ENCODE results near the gene SLC66A2. TPM values are rescaled to one million over a fixed set of nuclear protein-coding genes. Genes with fewer than 3 reads are reported as not detected.

Gene SLC66A2
- total and polyA plus RNA-seq, 10 of the 15 experiments (the other 5 are each of a cell fraction or from before 2014, with no cell fraction given), result 0.69 to 42.5 (median 14.8) TPM

DNA sequence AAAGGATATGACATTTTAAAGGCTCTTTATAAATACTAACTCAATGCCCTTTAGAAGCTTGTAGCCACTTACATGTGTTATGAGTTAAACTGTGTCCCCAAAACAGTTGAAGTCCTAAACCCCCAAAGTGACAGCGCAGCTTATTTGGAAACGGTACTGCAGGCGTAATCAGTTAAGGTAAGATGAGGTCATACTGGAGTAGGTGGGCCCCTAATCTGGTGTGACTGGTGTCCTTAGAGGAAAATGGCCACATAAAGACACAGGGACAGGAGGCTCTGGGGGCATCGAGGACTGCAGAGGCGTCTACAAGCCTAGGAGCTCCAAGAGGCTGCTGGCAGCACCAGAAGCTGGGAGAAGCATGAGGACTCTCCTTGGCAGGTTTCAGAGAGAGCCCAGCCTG lies 28.4 kb upstream of the SLC66A2 start:
- BruUV-seq (replicated peaks), result no TSS peak
- Histone ChIP-seq H3K79me2 (ENCODE audit: control insufficient read depth, insufficient read depth, low read length) (peaks cover 65% of the 10 kb centered on the region), H3K36me3 (ENCODE audit: control insufficient read depth in 2 of 2, insufficient read depth in 2 of 2, low read length in 1 of 2) (peaks cover 5 to 19% of the 10 kb centered on the region in 2 experiments), H3K27ac (ENCODE audit: control insufficient read depth, insufficient read depth) (no peak overlapping the region), H3K27me3 (replicated peaks in 1 of 2; ENCODE audit: control insufficient read depth in 2 of 2, insufficient read depth in 2 of 2, low read length in 1 of 2) (no peaks in the 10 kb centered on the region), H2AFZ (ENCODE audit: control insufficient read depth, low read depth, low read length) (no peak overlapping the region), H4K20me1 (ENCODE audit: control insufficient read depth, insufficient read depth) (peaks cover 9% of the 10 kb centered on the region; the same call in 1 of the 2 replicates), H3K4me2 (ENCODE audit: control insufficient read depth, insufficient read depth) (no peak overlapping the region), H3K9me3 (replicated peaks; ENCODE audit: control insufficient read depth, insufficient read depth, low read length) (no peaks in the 10 kb centered on the region), H3K9ac (ENCODE audit: control insufficient read depth, insufficient read depth, low read length) (no peak overlapping the region), H3K4me1 (ENCODE audit: control insufficient read depth, insufficient read depth, low read length) (no peaks in the 10 kb centered on the region; the same call in 1 of the 2 replicates), H3K4me3 (no peak overlapping the region)
- intact Hi-C loops (cut with micrococcal nuclease; ENCODE audit: unreplicated experiment), result loop anchor here (10.0 kb wide), 1 partner anchor 185 kb away; the partner anchor contains the start of gene KCNG2
- in situ Hi-C loops (cut with MboI), result no loop called here
- ChIA-PET RAD21 (ENCODE audit: unreplicated experiment) (no interaction called here), POLR2A (interaction anchor here (0.5 kb wide), 2 partner anchors 11 to 90 kb away, joined by 3 read pairs; no protein-coding TSS in a partner anchor), CTCF (interaction anchor here (0.9 kb wide), 1 partner anchor 8 kb away, joined by 3 read pairs; no protein-coding TSS in a partner anchor), SMC1A (ENCODE audit: uncharacterized antibody, unreplicated experiment) (no interaction called here)
- WGBS (ENCODE audit: insufficient coverage, insufficient replicate concordance, low lambda C conversion rate, missing lambda C conversion rate), result 97% methylated on average over 5 of the region's 5 CpGs
- no peak for ATAC-seq
- TF ChIP-seq PML (IDR thresholded peaks at IDR 0.05; ENCODE audit: low read length), result no peak
- TF ChIP-seq SPI1 (IDR thresholded peaks at IDR 0.05; ENCODE audit: borderline replicate concordance, insufficient read depth, low read depth, low read length), result no peak
- TF ChIP-seq ETV6 (conservative IDR thresholded peaks at IDR 0.05 in 1 of 2, IDR thresholded peaks at IDR 0.05 in 1 of 2; ENCODE audit: borderline replicate concordance in 1 of 2, low read depth in 1 of 2), result no peak
- no peak for TF ChIP-seq ZZZ3 (IDR thresholded peaks at IDR 0.05; ENCODE audit: control insufficient read depth, insufficient read length, low read depth)
- no peak for FAIRE-seq
- DNase-seq (ENCODE audit: low read depth, low spot score), result no peak

DNA sequence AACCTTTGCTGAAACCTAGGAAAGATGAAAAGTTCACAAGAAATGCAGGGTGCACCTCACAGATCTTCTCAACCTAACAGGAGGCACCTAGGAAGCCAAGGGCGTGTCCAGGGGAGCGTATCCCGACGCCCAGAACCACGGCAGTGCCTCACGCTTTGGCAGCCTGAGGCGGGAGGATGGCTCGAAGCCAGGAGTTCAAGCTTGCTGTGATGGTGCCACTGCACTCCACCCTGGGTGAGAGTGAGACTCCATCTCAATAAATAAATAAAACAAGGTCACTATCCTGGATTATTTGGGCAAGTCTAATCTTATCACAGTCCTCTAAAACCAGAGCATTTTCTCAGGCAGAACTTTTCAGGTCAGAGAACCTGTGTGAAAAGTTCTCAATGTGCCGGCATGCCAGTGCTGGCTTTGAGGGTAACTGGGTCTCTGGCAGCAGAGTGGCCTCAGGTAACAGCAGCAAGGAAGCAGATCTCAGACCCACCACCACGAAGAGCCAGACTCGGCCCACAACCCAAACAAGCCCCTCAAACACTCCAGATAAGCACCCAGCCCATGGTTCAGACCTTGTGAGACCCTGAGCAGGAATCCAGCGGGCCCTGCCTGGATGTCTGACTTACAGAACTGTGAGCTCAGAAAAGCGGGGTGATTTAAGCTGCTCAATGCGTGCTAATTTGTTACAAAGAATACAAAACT lies 24.7 kb upstream of the SLC66A2 start:
- intact Hi-C loops (cut with micrococcal nuclease; ENCODE audit: unreplicated experiment), result no loop called here
- CTCF ChIA-PET, result no interaction called here
- TF ChIP-seq PAX8 (IDR thresholded peaks at IDR 0.05) (no peak), SPI1 (IDR thresholded peaks at IDR 0.05; ENCODE audit: borderline replicate concordance, insufficient read depth, low read depth, low read length) (no peak), GATAD2B (conservative IDR thresholded peaks at IDR 0.05; ENCODE audit: low read depth) (no peak), REST (IDR thresholded peaks at IDR 0.05; ENCODE audit: low read depth, low read length) (no peak), RAD51 (IDR thresholded peaks at IDR 0.05) (no peak)

More for the DNA sequence above, 24.7 kb upstream of the SLC66A2 start:
- FAIRE-seq (no peak), ATAC-seq (no peak), DNase-seq (ENCODE audit: low read depth, low spot score) (no peak)
- SMC1A ChIA-PET (ENCODE audit: uncharacterized antibody, unreplicated experiment), result interaction anchor here (1.2 kb wide), 1 partner anchor 9 kb away, joined by 8 read pairs; no protein-coding TSS in a partner anchor
- Histone ChIP-seq H3K9me3 (replicated peaks; ENCODE audit: control insufficient read depth, insufficient read depth, low read length) (no peaks in the 10 kb centered on the region), H3K27me3 (replicated peaks in 1 of 2; ENCODE audit: control insufficient read depth in 2 of 2, insufficient read depth in 2 of 2, low read length in 1 of 2) (no peaks in the 10 kb centered on the region), H4K20me1 (ENCODE audit: control insufficient read depth, insufficient read depth) (no peaks in the 10 kb centered on the region; the same call in 1 of the 2 replicates), H3K4me3 (no peak overlapping the region), H3K9ac (ENCODE audit: control insufficient read depth, insufficient read depth, low read length) (no peak overlapping the region), H3K4me1 (ENCODE audit: control insufficient read depth, insufficient read depth, low read length) (no peaks in the 10 kb centered on the region), H2AFZ (ENCODE audit: control insufficient read depth, low read depth, low read length) (no peak overlapping the region), H3K4me2 (ENCODE audit: control insufficient read depth, insufficient read depth) (no peak overlapping the region), H3K27ac (ENCODE audit: control insufficient read depth, insufficient read depth) (no peak overlapping the region), H3K79me2 (ENCODE audit: control insufficient read depth, insufficient read depth, low read length) (peaks cover 30% of the 10 kb centered on the region), H3K36me3 (ENCODE audit: control insufficient read depth in 2 of 2, insufficient read depth in 2 of 2, low read length in 1 of 2) (peaks cover 16 to 30% of the 10 kb centered on the region in 2 experiments)
- WGBS (ENCODE audit: insufficient coverage, insufficient replicate concordance, low lambda C conversion rate, missing lambda C conversion rate), result 97% methylated on average over 14 of the region's 14 CpGs
- POLR2A ChIA-PET, result interaction anchor here (1.0 kb wide), 1 partner anchor 13 kb away, joined by 3 read pairs; no protein-coding TSS in a partner anchor
- in situ Hi-C loops (cut with MboI), result no loop called here
- BruUV-seq (replicated peaks), result no TSS peak
- RAD21 ChIA-PET (ENCODE audit: unreplicated experiment), result no interaction called here

Measured in GM12878 (cell line).